OCI-LY3 (cell line): ENCODE data around the gene LAPTM5.

Experiments used
- EZH2phosphoT487 ChIP-seq: fragments of 200-600 bp; shearing (Covaris generic); IDR thresholded peaks from 2 replicates; pipeline ENCODE4 v1.6.1; 2018; ENCODE audit warnings: antibody characterized with exemption, mixed run types, low read depth
- TF ChIP-seq, protein P1 (sequence below): fragments of 200-600, 300-600 bp; sonication (generic); IDR thresholded peaks from 2 replicates; pipeline ENCODE4 v1.5.1; 2014; ENCODE audit warnings: antibody characterized with exemption, low read length, low read depth

- TF ChIP-seq, protein P1, sequence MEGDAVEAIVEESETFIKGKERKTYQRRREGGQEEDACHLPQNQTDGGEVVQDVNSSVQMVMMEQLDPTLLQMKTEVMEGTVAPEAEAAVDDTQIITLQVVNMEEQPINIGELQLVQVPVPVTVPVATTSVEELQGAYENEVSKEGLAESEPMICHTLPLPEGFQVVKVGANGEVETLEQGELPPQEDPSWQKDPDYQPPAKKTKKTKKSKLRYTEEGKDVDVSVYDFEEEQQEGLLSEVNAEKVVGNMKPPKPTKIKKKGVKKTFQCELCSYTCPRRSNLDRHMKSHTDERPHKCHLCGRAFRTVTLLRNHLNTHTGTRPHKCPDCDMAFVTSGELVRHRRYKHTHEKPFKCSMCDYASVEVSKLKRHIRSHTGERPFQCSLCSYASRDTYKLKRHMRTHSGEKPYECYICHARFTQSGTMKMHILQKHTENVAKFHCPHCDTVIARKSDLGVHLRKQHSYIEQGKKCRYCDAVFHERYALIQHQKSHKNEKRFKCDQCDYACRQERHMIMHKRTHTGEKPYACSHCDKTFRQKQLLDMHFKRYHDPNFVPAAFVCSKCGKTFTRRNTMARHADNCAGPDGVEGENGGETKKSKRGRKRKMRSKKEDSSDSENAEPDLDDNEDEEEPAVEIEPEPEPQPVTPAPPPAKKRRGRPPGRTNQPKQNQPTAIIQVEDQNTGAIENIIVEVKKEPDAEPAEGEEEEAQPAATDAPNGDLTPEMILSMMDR = no peak
- TF ChIP-seq EZH2phosphoT487 = no peak
Observed at GRCh38 chr1:30764396-30764795, 6.8 kb upstream of the LAPTM5 start.
